Calu3 (cell line): Measurements from ENCODE around the gene ITM2C. TPM values are rescaled to one million over a fixed set of nuclear protein-coding genes. Genes with fewer than 3 reads are reported as not detected.

ENCODE experiments used
- BruUV-seq: library from RNA; stranded (reverse); fragments of 400-500 nt; replicated peaks from 2 replicates; lab custom pipeline; 2021; lab: Mats Ljungman, UMichigan
- CTCF ChIA-PET: fragments of 300-600 bp; sonication (Branson Sonifier 250); formaldehyde crosslinking; loops from one replicate; lab custom pipeline; 2022; ENCODE audit warnings: antibody characterized with exemption; lab: Charles Lee
- DNase-seq: peaks from one replicate; pipeline ENCODE4 v3.0.0; 2022
- H3K27ac Mint-ChIP-seq: one replicate; pipeline ENCODE4 v1.8.0; 2022; ENCODE audit warnings: mixed read lengths; ENCODE audit not compliant: unreplicated experiment
- H3K27me3 Mint-ChIP-seq: one replicate; pipeline ENCODE4 v1.8.0; 2022; ENCODE audit warnings: mixed read lengths; ENCODE audit not compliant: unreplicated experiment
- H3K36me3 Mint-ChIP-seq: one replicate; pipeline ENCODE4 v1.8.0; 2022; ENCODE audit warnings: mild to moderate bottlenecking, moderate library complexity, mixed read lengths; ENCODE audit not compliant: insufficient read depth, unreplicated experiment
- H3K4me1 Mint-ChIP-seq: one replicate; pipeline ENCODE4 v1.8.0; 2022; ENCODE audit warnings: mild to moderate bottlenecking, low read depth, mixed read lengths; ENCODE audit not compliant: unreplicated experiment
- H3K4me3 Mint-ChIP-seq: one replicate; pipeline ENCODE4 v1.8.0; 2022; ENCODE audit warnings: mild to moderate bottlenecking, low read depth, moderate library complexity, mixed read lengths; ENCODE audit not compliant: unreplicated experiment
- H3K9me3 Mint-ChIP-seq: one replicate; pipeline ENCODE4 v1.8.0; 2022; ENCODE audit warnings: low read depth, mixed read lengths; ENCODE audit not compliant: unreplicated experiment
- intact Hi-C: fragments of 100-400 bp; cut with micrococcal nuclease; formaldehyde crosslinking; loops from one replicate; pipeline ENCODE4 v1.10.0; 2022; ENCODE audit not compliant: unreplicated experiment
- total RNA-seq: library from RNA; stranded (reverse); gene quantifications from 2 replicates; pipeline ENCODE4 v1.2.3, GENCODE V29; 2022
- TF ChIP-seq, protein P1 (sequence below): fragments of 200-600 bp; IDR thresholded peaks from one replicate; pipeline ENCODE4 v1.8.0; 2022; ENCODE audit warnings: antibody characterized with exemption; ENCODE audit not compliant: unreplicated experiment

Gene ITM2C
- total RNA-seq, 1 experiment from 2014 or later: 57.1 TPM

DNA sequence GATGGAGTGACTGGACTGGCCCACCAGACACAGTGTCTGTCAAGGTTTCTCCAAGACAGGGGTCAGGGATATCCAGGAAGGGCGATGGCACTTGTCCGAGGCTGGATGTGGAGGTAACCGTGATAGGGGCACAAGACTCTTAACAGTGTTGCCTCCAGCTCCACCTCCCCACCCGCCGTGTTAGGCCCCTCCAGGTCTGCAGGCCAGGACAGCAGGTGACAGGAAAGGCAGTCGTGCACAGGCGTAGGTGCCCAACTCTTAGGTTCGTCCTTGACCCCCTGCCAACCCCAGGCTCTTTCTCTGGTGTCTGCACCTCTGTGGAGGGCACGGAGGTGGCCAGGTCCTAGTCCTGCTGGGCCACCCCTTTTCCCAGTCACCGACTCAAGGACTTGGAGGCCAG lies 10.1 kb downstream of the ITM2C start:
- TF ChIP-seq, protein P1, sequence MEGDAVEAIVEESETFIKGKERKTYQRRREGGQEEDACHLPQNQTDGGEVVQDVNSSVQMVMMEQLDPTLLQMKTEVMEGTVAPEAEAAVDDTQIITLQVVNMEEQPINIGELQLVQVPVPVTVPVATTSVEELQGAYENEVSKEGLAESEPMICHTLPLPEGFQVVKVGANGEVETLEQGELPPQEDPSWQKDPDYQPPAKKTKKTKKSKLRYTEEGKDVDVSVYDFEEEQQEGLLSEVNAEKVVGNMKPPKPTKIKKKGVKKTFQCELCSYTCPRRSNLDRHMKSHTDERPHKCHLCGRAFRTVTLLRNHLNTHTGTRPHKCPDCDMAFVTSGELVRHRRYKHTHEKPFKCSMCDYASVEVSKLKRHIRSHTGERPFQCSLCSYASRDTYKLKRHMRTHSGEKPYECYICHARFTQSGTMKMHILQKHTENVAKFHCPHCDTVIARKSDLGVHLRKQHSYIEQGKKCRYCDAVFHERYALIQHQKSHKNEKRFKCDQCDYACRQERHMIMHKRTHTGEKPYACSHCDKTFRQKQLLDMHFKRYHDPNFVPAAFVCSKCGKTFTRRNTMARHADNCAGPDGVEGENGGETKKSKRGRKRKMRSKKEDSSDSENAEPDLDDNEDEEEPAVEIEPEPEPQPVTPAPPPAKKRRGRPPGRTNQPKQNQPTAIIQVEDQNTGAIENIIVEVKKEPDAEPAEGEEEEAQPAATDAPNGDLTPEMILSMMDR: no peak
- intact Hi-C loops: no loop called here
- no peaks in the 10 kb centered on the region for H3K9me3 Mint-ChIP-seq
- no peaks in the 10 kb centered on the region for H3K4me1 Mint-ChIP-seq
- H3K36me3 Mint-ChIP-seq: peaks cover 12% of the 10 kb centered on the region
- H3K27me3 Mint-ChIP-seq: no peaks in the 10 kb centered on the region
- BruUV-seq: no TSS peak
- H3K4me3 Mint-ChIP-seq: no peak overlapping the region
- CTCF ChIA-PET: no interaction called here
- no peak overlapping the region for H3K27ac Mint-ChIP-seq
- DNase-seq: no peak

DNA sequence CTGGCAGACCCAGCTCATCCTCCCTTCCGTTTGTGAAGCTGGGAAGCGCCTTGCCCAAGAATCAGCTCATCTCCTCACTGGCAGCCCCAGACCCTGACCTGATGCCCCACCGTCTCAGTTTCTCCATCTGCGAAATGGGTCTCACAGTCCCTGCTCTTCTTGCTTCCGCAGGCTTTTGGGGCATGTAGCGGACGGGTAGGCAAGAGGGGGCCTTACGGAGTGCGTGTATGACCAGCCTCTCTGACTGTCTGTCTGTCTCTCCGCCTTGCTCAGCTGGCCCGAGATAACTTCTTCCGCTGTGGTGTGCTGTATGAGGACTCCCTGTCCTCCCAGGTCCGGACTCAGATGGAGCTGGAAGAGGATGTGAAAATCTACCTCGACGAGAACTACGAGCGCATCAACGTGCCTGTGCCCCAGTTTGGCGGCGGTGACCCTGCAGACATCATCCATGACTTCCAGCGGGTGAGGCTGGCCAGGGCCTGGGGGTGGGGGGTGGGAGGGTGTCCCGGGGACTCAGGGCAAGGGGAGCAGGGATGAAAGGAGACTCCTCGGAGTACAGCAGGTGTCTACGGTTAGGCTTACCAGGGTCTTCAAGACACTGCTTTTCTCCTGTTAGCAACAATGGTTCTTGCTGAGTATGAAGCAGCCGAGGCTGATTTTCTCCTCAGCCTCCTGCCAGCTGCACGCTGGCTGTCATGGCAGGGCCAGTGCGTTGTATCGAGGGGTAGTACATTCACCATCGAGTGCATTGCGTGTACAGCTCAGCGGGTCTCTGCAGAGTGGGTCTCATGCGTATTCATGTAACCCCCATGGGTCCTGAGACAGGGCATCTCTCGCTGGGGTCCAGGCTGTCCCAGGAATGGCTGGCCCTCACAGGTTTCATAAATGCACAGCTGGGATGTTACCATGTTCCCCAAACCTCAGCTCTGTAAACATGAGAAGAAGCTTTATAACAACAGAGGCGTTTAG lies 10.9 kb downstream of the ITM2C start:
- intact Hi-C loops: no loop called here
- Mint-ChIP-seq H3K4me1 (no peaks in the 10 kb centered on the region), H3K27me3 (no peaks in the 10 kb centered on the region), H3K9me3 (no peaks in the 10 kb centered on the region), H3K36me3 (peaks cover 12% of the 10 kb centered on the region), H3K4me3 (no peak overlapping the region), H3K27ac (no peak overlapping the region)
- no TSS peak for BruUV-seq
- CTCF ChIA-PET: no interaction called here
- no peak for DNase-seq
- TF ChIP-seq, protein P1: no peak

DNA sequence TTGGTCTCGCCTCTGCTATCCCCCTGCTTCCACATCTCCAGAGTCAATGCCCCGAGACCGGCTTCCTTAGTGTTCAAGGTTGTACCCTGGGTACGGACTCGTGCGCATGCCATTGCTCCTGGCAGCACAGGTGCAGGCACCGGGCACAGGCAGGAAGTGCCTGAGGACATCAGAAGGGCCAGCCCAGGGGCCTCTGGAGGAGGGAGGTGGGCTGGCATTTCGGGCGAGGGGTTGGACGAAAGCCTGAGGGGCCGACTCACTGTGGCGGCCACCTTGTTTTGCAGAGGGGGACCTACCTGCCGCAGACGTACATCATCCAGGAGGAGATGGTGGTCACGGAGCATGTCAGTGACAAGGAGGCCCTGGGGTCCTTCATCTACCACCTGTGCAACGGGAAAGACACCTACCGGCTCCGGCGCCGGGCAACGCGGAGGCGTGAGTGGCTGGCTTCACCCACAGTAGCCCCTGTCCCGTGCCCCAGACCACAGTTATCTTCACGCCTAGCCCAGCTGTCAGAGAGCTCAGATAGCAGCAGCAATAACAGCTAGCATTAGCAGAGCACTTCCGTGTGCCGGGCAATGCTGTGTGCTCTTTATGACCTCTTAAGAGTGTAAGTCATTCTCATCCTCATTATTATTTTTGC lies 12.5 kb downstream of the ITM2C start:
- DNase-seq: no peak
- CTCF ChIA-PET: no interaction called here
- H3K27me3 Mint-ChIP-seq: peaks cover 5% of the 10 kb centered on the region
- no peaks in the 10 kb centered on the region for H3K9me3 Mint-ChIP-seq
- BruUV-seq: no TSS peak
- H3K4me1 Mint-ChIP-seq: no peaks in the 10 kb centered on the region
- intact Hi-C loops: no loop called here
- H3K27ac Mint-ChIP-seq: no peak overlapping the region
- peaks cover 12% of the 10 kb centered on the region for H3K36me3 Mint-ChIP-seq
- TF ChIP-seq, protein P1: no peak
- no peak overlapping the region for H3K4me3 Mint-ChIP-seq

DNA sequence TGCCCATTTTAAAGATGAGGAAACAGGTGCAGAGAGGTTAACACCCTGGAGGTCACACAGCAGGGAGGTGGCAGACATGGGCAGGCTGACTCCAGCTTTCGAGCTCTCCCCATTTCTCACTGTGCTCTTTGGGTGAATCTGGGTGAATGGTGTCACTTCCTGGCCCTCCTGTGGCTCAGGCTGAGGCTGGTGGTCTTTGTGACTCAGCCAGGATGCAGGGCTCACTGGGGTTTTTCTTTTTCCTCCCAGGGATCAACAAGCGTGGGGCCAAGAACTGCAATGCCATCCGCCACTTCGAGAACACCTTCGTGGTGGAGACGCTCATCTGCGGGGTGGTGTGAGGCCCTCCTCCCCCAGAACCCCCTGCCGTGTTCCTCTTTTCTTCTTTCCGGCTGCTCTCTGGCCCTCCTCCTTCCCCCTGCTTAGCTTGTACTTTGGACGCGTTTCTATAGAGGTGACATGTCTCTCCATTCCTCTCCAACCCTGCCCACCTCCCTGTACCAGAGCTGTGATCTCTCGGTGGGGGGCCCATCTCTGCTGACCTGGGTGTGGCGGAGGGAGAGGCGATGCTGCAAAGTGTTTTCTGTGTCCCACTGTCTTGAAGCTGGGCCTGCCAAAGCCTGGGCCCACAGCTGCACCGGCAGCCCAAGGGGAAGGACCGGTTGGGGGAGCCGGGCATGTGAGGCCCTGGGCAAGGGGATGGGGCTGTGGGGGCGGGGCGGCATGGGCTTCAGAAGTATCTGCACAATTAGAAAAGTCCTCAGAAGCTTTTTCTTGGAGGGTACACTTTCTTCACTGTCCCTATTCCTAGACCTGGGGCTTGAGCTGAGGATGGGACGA lies 13.2 kb downstream of the ITM2C start:
- TF ChIP-seq, protein P1: no peak
- no peak overlapping the region for H3K27ac Mint-ChIP-seq
- peaks cover 12% of the 10 kb centered on the region for H3K36me3 Mint-ChIP-seq
- CTCF ChIA-PET: no interaction called here
- intact Hi-C loops: no loop called here
- H3K4me3 Mint-ChIP-seq: no peak overlapping the region
- BruUV-seq: no TSS peak
- H3K4me1 Mint-ChIP-seq: no peaks in the 10 kb centered on the region
- H3K27me3 Mint-ChIP-seq: peaks cover 7% of the 10 kb centered on the region
- no peaks in the 10 kb centered on the region for H3K9me3 Mint-ChIP-seq
- DNase-seq: no peak
